ENCODE results near the gene MYD88. TPM values are rescaled to one million over a fixed set of nuclear protein-coding genes. Genes with fewer than 3 reads are reported as not detected.

Gene MYD88
- total RNA-seq, 1 experiment from 2014 or later, result 17.7 TPM

DNA sequence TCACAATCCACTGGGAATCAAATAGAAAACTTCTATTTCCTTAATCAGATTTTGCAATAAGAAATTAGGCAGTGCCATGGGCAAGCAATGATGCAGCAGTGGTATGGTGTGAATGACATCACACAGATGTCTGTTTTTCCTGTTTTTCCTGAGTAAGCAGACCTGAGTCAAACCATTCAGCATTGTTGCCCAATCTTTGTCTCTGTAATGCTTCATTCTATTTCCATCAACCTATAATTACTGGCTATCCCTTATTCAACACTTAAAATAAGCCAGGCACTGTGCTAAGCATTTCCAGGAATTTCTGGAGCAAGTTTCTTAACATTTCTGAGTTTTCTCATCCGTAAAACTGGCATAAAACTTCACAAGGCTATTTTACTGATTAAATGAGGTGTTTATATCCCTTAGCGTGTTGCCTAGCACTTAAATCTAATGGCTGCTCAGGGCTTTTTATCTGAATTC is 15.6 kb downstream of the MYD88 start:
- H3F3A ChIP-seq (ENCODE audit: low read length, unreplicated experiment), result no peaks in the 10 kb centered on the region
- intact Hi-C loops (cut with micrococcal nuclease), result no loop called here
- peak overlapping the region; percentile 60 for H3K4me2 ChIP-seq (ENCODE audit: low read length)
- no peaks in the 10 kb centered on the region for H3K27me3 ChIP-seq (ENCODE audit: low read length)
- H3K9me2 ChIP-seq (replicated peaks; ENCODE audit: low read length), result no peaks in the 10 kb centered on the region
- no peaks in the 10 kb centered on the region for H4K20me1 ChIP-seq (ENCODE audit: low read length)
- H3K27ac ChIP-seq (ENCODE audit: low read length), result peak overlapping the region; percentile 96
- POLR2A ChIA-PET (ENCODE audit: unreplicated experiment), result interaction anchor here (0.7 kb wide), 1 partner anchor 12 kb away, joined by 3 read pairs; the partner anchor contains the start of gene OXSR1
- no peak overlapping the region for H2AFZ ChIP-seq (ENCODE audit: low read length)
- no peaks in the 10 kb centered on the region for H3K9me3 ChIP-seq (ENCODE audit: low read length)
- no peaks in the 10 kb centered on the region for H3K36me3 ChIP-seq (ENCODE audit: low read depth, low read length)
- no peaks in the 10 kb centered on the region for H3K79me2 ChIP-seq (ENCODE audit: low read length)
- peak overlapping the region; percentile 59 for H3K9ac ChIP-seq (ENCODE audit: low read length)
- CTCF ChIA-PET, result interaction anchor here (1.1 kb wide), 1 partner anchor 9 kb away, joined by 3 read pairs; no protein-coding TSS in a partner anchor
- peaks cover 60% of the 10 kb centered on the region for H3K4me1 ChIP-seq (ENCODE audit: insufficient read depth, low read length)
- DNase-seq (peak; percentile 90), ATAC-seq (peak; percentile 36; the same call in 1 of the 2 replicates)
- H3K4me3 ChIP-seq (ENCODE audit: low read length), result 0 out of 2 replicates have a peak overlapping the region, but pooled peaks have one; percentile 7
- BruUV-seq (replicated peaks), result no TSS peak
- TF ChIP-seq, protein P1, sequence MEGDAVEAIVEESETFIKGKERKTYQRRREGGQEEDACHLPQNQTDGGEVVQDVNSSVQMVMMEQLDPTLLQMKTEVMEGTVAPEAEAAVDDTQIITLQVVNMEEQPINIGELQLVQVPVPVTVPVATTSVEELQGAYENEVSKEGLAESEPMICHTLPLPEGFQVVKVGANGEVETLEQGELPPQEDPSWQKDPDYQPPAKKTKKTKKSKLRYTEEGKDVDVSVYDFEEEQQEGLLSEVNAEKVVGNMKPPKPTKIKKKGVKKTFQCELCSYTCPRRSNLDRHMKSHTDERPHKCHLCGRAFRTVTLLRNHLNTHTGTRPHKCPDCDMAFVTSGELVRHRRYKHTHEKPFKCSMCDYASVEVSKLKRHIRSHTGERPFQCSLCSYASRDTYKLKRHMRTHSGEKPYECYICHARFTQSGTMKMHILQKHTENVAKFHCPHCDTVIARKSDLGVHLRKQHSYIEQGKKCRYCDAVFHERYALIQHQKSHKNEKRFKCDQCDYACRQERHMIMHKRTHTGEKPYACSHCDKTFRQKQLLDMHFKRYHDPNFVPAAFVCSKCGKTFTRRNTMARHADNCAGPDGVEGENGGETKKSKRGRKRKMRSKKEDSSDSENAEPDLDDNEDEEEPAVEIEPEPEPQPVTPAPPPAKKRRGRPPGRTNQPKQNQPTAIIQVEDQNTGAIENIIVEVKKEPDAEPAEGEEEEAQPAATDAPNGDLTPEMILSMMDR (conservative IDR thresholded peaks at IDR 0.05; ENCODE audit: low read depth, low read length), result no peak
- TF ChIP-seq EZH2 (IDR thresholded peaks at IDR 0.05; ENCODE audit: low read length, unreplicated experiment) (no peak), EZH2phosphoT487 (IDR thresholded peaks at IDR 0.05; ENCODE audit: borderline replicate concordance, low read length) (no peak)

DNA sequence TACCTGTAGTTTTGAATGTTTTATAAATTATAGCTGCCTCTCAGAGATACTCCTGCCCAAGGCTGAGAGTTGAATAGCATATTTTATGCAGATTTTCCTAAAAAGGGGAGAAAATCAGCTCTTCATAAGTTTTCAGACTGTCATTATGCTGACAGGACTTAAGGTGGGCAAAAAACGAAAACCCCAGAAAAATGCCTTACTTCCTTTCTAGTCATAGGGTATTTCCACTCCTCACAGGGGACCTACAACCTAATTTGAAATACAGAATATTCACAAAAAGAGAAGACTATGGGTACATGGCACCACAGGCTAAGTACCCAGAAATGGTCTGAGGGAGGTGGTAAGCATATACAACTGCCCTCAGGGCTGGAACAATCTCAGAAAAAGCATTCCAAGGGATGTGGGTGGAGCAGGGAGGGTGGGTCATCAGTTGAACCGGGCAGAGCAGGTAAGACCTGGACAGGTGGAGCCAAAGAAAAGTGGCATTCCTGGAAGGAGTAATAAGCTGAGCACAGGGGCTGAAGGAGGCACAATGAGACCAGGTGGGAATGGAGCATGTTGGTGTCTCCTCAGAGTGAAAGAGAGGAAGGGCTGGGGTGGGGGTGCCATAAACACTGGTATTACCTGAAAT is 16.3 kb downstream of the MYD88 start:
- TF ChIP-seq, protein P1 (conservative IDR thresholded peaks at IDR 0.05; ENCODE audit: low read depth, low read length), result no peak
- no peak for TF ChIP-seq EZH2phosphoT487 (IDR thresholded peaks at IDR 0.05; ENCODE audit: borderline replicate concordance, low read length)
- TF ChIP-seq EZH2 (IDR thresholded peaks at IDR 0.05; ENCODE audit: low read length, unreplicated experiment), result no peak
- peak overlapping the region; percentile 96 for H3K27ac ChIP-seq (ENCODE audit: low read length)
- H3K9me2 ChIP-seq (replicated peaks; ENCODE audit: low read length), result no peaks in the 10 kb centered on the region
- H3K9ac ChIP-seq (ENCODE audit: low read length), result peak overlapping the region; percentile 59
- peak; percentile 23; the same call in 1 of the 2 replicates for ATAC-seq
- ChIA-PET POLR2A (ENCODE audit: unreplicated experiment) (interaction anchor here (0.6 kb wide), 1 partner anchor 35 kb away, joined by 3 read pairs; no protein-coding TSS in a partner anchor), CTCF (no interaction called here)
- H3K4me3 ChIP-seq (ENCODE audit: low read length), result 0 out of 2 replicates have a peak overlapping the region, but pooled peaks have one; percentile 7
- no peaks in the 10 kb centered on the region for H3K27me3 ChIP-seq (ENCODE audit: low read length)
- DNase-seq, result peak; percentile 87
- H3K79me2 ChIP-seq (ENCODE audit: low read length), result no peaks in the 10 kb centered on the region
- H2AFZ ChIP-seq (ENCODE audit: low read length), result no peak overlapping the region
- no peaks in the 10 kb centered on the region for H4K20me1 ChIP-seq (ENCODE audit: low read length)
- no peaks in the 10 kb centered on the region for H3K9me3 ChIP-seq (ENCODE audit: low read length)
- H3K4me1 ChIP-seq (ENCODE audit: insufficient read depth, low read length), result peaks cover 60% of the 10 kb centered on the region
- peak overlapping the region; percentile 60 for H3K4me2 ChIP-seq (ENCODE audit: low read length)
- H3F3A ChIP-seq (ENCODE audit: low read length, unreplicated experiment), result peaks cover 2% of the 10 kb centered on the region
- H3K36me3 ChIP-seq (ENCODE audit: low read depth, low read length), result no peaks in the 10 kb centered on the region
- BruUV-seq (replicated peaks), result TSS peak; percentile 53
- intact Hi-C loops (cut with micrococcal nuclease), result no loop called here

DNA sequence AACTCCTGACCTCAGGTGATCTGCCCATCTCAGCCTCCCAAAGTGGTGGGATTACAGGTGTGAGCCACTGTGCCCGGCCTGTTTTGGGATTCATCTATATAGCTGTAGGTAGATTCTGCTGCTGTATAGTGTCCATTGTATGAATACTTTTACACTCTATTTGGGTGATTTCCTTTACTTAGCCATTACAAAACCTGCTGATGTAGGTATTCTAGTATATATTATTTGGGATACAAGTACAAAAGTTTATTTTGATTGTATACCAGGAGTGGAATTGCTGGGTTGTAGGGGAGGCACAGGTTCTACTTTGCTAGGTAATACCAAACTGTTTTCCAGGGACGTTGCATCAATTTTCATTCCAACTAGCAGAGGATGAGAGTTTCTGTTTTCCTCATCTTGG is 17.4 kb downstream of the MYD88 start:
- H3K4me3 ChIP-seq (ENCODE audit: low read length), result no peak overlapping the region
- no TSS peak for BruUV-seq (replicated peaks)
- no peaks in the 10 kb centered on the region for H3K79me2 ChIP-seq (ENCODE audit: low read length)
- ChIA-PET CTCF (no interaction called here), POLR2A (ENCODE audit: unreplicated experiment) (no interaction called here)
- intact Hi-C loops (cut with micrococcal nuclease), result no loop called here
- no peaks in the 10 kb centered on the region for H3K27me3 ChIP-seq (ENCODE audit: low read length)
- H4K20me1 ChIP-seq (ENCODE audit: low read length), result no peaks in the 10 kb centered on the region
- H3K36me3 ChIP-seq (ENCODE audit: low read depth, low read length), result no peaks in the 10 kb centered on the region
- no peak overlapping the region for H3K9ac ChIP-seq (ENCODE audit: low read length)
- H3K27ac ChIP-seq (ENCODE audit: low read length), result no peak overlapping the region
- no peaks in the 10 kb centered on the region for H3K9me3 ChIP-seq (ENCODE audit: low read length)
- TF ChIP-seq EZH2phosphoT487 (IDR thresholded peaks at IDR 0.05; ENCODE audit: borderline replicate concordance, low read length), result no peak
- TF ChIP-seq EZH2 (IDR thresholded peaks at IDR 0.05; ENCODE audit: low read length, unreplicated experiment), result no peak
- TF ChIP-seq, protein P1 (conservative IDR thresholded peaks at IDR 0.05; ENCODE audit: low read depth, low read length), result no peak
- H3K9me2 ChIP-seq (replicated peaks; ENCODE audit: low read length), result no peaks in the 10 kb centered on the region
- H3K4me1 ChIP-seq (ENCODE audit: insufficient read depth, low read length), result peaks cover 60% of the 10 kb centered on the region
- no peak for ATAC-seq
- no peak overlapping the region for H3K4me2 ChIP-seq (ENCODE audit: low read length)
- no peak for DNase-seq
- peaks cover 4% of the 10 kb centered on the region for H3F3A ChIP-seq (ENCODE audit: low read length, unreplicated experiment)
- H2AFZ ChIP-seq (ENCODE audit: low read length), result no peak overlapping the region

All from PC-3 (cell line).